Coronary artery (tissue), 2 donors: ENCODE data around the gene MUSK.
A peak's percentile ranks its signal among the peaks of the same experiment; 100 is the strongest.

Source experiments
- DNase-seq: peaks from one replicate; pipeline ENCODE4 v3.0.0-alpha.2; 2017; ENCODE audit warnings: low spot score
- H3K27ac ChIP-seq, 2 donors: fragments of 200-600 bp; sonication (generic); one replicate each; pipeline ENCODE4 v1.5.1; 2016 to 2019
- H3K4me3 ChIP-seq: fragments of 200-600 bp; sonication (generic); 2 replicates; pipeline ENCODE4 v1.5.1; 2016; ENCODE audit warnings: mild to moderate bottlenecking, moderate library complexity
- CTCF ChIP-seq: fragments of 200-600 bp; sonication (generic); IDR thresholded peaks from one replicate; pipeline ENCODE4 v1.5.1; 2019; ENCODE audit warnings: antibody characterized with exemption

The MUSK gene

GRCh38 chr9:110638381-110638954 is 30.1 kb upstream of the MUSK start:
- DNase-seq: no peak
- H3K4me3 ChIP-seq: no peak overlapping the region
- H3K27ac ChIP-seq: no peak overlapping the region
- TF ChIP-seq CTCF: peak; percentile 33

- Histone ChIP-seq H3K27ac (no peak overlapping the region), H3K4me3 (no peak overlapping the region)
- no peak for TF ChIP-seq CTCF
- DNase-seq: no peak
Measured at GRCh38 chr9:110640736-110641135, 27.9 kb upstream of the MUSK start.

GRCh38 chr9:110641293-110641692 is 27.3 kb upstream of the MUSK start:
- DNase-seq: no peak
- no peak for TF ChIP-seq CTCF
- Histone ChIP-seq H3K4me3 (no peak overlapping the region), H3K27ac (no peak overlapping the region)

- Histone ChIP-seq H3K4me3 (no peak overlapping the region), H3K27ac (no peak overlapping the region)
- no peak for DNase-seq
- no peak for TF ChIP-seq CTCF
Measured at GRCh38 chr9:110648696-110649095, 19.9 kb upstream of the MUSK start.

GRCh38 chr9:110650261-110650660 is 18.3 kb upstream of the MUSK start:
- Histone ChIP-seq H3K27ac (peak overlapping the region in 1 of 2 donors; percentile 61), H3K4me3 (no peak overlapping the region)
- no peak for TF ChIP-seq CTCF
- no peak for DNase-seq

- H3K4me3 ChIP-seq: no peak overlapping the region
- no peak for TF ChIP-seq CTCF
- no peak for DNase-seq
- H3K27ac ChIP-seq: peak overlapping the region in 1 of 2 donors; percentile 61
Measured at GRCh38 chr9:110650991-110651411, 17.6 kb upstream of the MUSK start.

GRCh38 chr9:110655754-110656641 is 12.6 kb upstream of the MUSK start:
- H3K4me3 ChIP-seq: peak overlapping the region; percentile 4
- no peak for DNase-seq
- H3K27ac ChIP-seq: peak overlapping the region; percentile 10 to 65
- TF ChIP-seq CTCF: no peak
